Activated effector memory CD4-positive, alpha-beta T cell treated with anti-CD3 and anti-CD28 coated beads, Interleukin-2, amount 50 U/mL, for 16 hours (primary cell): ENCODE data around the gene ARL15.

Experiments
- DNase-seq: peaks from one replicate; pipeline ENCODE4 v3.0.0-alpha.2; 2020

ARL15 gene

GRCh38 chr5:54242297-54242696 lies 68.1 kb downstream of the ARL15 start:
- no peak for DNase-seq

- no peak for DNase-seq
Observed at GRCh38 chr5:54234304-54234933, 76.0 kb downstream of the ARL15 start.

- no peak for DNase-seq
Observed at GRCh38 chr5:54230936-54231685, 79.3 kb downstream of the ARL15 start.

GRCh38 chr5:54229041-54229780 lies 81.2 kb downstream of the ARL15 start:
- DNase-seq: peak; percentile 89

GRCh38 chr5:54227759-54228158 lies 82.6 kb downstream of the ARL15 start:
- no peak for DNase-seq

- no peak for DNase-seq
Observed at GRCh38 chr5:54227109-54227508, 83.3 kb downstream of the ARL15 start.

GRCh38 chr5:54226215-54226614 lies 84.2 kb downstream of the ARL15 start:
- no peak for DNase-seq

- no peak for DNase-seq
Observed at GRCh38 chr5:54224103-54224826, 86.1 kb downstream of the ARL15 start.

GRCh38 chr5:54222336-54222735 lies 88.0 kb downstream of the ARL15 start:
- DNase-seq: no peak

- DNase-seq: no peak
Observed at GRCh38 chr5:54221135-54221534, 89.2 kb downstream of the ARL15 start.

- no peak for DNase-seq
Observed at GRCh38 chr5:54220230-54221040, 89.9 kb downstream of the ARL15 start.

GRCh38 chr5:54217826-54218503 lies 92.4 kb downstream of the ARL15 start:
- DNase-seq: no peak

GRCh38 chr5:54215233-54215736 lies 95.1 kb downstream of the ARL15 start:
- DNase-seq: no peak

- no peak for DNase-seq
Observed at GRCh38 chr5:54214722-54215121, 95.7 kb downstream of the ARL15 start.

GRCh38 chr5:54212331-54212730 lies 98.0 kb downstream of the ARL15 start:
- no peak for DNase-seq

- DNase-seq: no peak
Observed at GRCh38 chr5:54211912-54212311, 98.5 kb downstream of the ARL15 start.

- no peak for DNase-seq
Observed at GRCh38 chr5:54207566-54207965, 102.8 kb downstream of the ARL15 start.

- DNase-seq: no peak
Observed at GRCh38 chr5:54206580-54207229, 103.7 kb downstream of the ARL15 start.

- DNase-seq: no peak
Observed at GRCh38 chr5:54205918-54206317, 104.5 kb downstream of the ARL15 start.

GRCh38 chr5:54205453-54205852 lies 104.9 kb downstream of the ARL15 start:
- no peak for DNase-seq

- no peak for DNase-seq
Observed at GRCh38 chr5:54197018-54197417, 113.4 kb downstream of the ARL15 start.
